GM18519 (cell line): ENCODE results near the gene STX4.

ENCODE experiments used
- ATAC-seq: cut with Tn5 transposase; IDR thresholded peaks from one replicate; pipeline ENCODE4 v1.9.1; 2021; ENCODE audit warnings: mild to moderate bottlenecking, moderate library complexity; ENCODE audit not compliant: unreplicated experiment, low FRiP score

STX4 gene

GRCh38 chr16:31061813-31062440 is 28.6 kb downstream of the STX4 start:
- no peak for ATAC-seq

DNA sequence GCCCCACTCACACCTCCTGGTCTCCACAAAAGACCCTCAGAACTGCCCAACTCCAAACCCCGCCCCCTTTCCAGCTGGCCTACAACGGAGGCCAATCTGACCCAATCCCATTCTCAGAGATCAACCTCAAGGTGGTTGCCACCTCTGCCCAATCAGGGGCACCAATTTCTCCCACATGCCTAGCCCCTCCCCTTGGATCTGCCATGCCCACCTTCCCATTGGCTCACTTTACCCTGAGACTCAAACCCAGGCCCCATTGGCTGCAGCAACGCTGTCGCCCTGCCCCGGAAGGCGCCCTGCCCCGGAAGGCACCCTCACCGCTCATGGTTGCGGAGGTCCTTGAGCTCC is 30.1 kb downstream of the STX4 start:
- no peak for ATAC-seq

- no peak for ATAC-seq
Observed at GRCh38 chr16:31063843-31064611, 30.7 kb downstream of the STX4 start.

DNA sequence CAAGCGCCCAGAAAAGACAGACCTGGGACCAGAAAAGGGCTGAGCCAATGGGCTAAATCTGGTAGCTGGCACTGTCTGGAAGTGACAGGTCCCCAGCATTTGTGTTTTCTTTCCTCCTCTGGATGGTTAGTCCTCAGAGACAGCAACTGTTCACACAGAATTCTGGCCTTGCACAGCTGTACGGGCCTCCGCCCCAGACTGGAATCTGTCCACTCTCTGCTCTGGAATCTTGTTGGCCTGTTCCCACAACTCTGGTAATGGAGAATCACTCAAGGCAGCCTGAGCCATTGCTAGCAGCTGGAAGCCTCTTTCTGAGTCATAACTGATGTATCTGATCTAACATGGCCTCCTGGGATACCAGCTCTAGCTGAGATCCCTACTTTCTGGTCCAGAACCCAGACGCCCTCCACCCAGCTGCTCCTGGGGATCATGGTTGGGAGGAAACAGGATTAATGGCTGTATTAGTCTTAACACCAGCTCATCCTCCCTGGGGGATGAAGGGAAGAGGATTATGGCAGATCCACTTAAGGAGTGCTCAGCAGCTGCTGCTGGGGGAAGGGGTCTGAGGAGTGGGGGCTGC is 31.6 kb downstream of the STX4 start:
- no peak for ATAC-seq

- ATAC-seq, result no peak
Observed at GRCh38 chr16:31067342-31067741, 34.0 kb downstream of the STX4 start.

- ATAC-seq, result no peak
Observed at GRCh38 chr16:31071861-31072260, 38.5 kb downstream of the STX4 start.

DNA sequence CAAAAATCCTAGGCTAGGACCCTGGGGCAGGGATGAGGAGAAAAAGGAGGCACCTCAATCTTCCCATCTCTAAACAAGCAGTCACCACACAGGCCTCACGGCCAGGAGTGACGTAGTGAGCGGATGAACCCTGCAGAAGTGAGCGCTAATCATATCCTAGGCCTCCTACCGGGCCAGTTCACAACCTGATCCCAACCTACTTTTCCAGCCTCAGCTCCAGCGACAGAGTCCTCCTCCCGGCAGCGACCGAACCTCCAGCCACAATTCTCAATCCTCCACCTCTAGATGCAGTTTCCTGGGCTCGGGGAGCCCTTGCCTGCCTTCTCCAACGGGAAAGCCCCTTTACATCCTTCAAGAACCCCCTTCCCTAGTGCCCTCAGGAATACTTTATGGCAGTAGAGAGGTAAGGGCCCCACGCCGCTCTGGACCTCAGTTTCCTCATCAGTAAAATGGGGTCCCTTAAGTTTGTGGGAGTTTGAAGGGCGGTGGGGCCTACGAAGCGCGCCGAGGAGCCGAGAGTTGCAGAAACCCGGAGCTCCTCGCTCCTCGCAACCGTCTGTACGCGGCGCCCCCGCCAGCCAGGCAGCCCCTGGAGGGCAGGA is 39.3 kb downstream of the STX4 start:
- no peak for ATAC-seq

- ATAC-seq, result peak; percentile 36
Observed at GRCh38 chr16:31073142-31073969, 40.0 kb downstream of the STX4 start.

DNA sequence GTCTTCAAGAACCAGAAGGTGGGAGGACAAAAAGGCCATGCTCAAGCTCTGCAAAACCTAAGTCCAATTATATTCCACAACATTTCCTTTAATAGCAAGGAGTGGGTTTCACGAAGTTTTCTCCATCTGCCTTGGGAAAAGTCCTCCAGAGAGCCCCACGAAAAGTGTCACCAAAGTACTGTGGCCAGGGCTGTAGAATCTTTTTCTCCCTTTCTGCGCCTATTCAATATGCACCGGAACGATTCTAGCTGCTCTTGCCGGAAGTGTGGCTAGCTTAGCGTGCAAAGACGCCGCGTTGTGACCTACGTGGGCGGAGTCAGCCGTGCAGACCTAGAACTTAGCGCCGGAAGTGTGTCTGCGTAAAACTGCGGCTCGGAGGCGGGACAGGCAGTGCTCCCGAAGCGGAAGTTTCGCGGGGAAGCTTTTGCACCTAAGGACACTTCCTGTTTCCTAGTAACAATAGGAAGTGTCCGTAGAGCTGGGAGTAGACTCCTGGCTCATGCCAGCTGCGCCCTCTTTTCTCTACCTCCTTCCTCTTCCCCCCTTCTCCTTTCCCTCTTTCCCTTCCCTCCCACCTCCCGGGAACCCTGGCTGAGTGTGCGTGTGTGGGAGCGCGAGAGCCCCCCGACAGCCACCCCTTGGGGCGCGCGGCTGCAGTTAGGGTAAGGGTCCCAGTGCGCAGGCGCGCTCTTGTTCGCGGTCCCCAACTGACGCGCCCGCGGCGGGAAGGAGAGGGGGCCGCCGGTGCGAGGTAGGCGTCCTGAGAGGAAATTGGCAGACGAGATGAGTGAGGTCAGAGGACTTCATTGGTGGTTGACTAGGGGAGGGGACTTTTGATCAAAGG is 40.8 kb downstream of the STX4 start, which contains the start of the genes ZNF646 and ZNF668:
TSS of gene ZNF646 (plus strand) at position 453 of the 844 bp plus-strand sequence. CDS start 1,903 bp downstream, outside the sequence.
TSS of gene ZNF668 (minus strand) at position 271 of the 844 bp plus-strand sequence. CDS start 9,781 bp downstream, outside the sequence.
- peak; percentile 46 for ATAC-seq

- no peak for ATAC-seq
Observed at GRCh38 chr16:31074814-31075183, 41.4 kb downstream of the STX4 start.

GRCh38 chr16:31076319-31076718 is 43.0 kb downstream of the STX4 start:
- no peak for ATAC-seq

GRCh38 chr16:31077024-31077423 is 43.7 kb downstream of the STX4 start:
- no peak for ATAC-seq

DNA sequence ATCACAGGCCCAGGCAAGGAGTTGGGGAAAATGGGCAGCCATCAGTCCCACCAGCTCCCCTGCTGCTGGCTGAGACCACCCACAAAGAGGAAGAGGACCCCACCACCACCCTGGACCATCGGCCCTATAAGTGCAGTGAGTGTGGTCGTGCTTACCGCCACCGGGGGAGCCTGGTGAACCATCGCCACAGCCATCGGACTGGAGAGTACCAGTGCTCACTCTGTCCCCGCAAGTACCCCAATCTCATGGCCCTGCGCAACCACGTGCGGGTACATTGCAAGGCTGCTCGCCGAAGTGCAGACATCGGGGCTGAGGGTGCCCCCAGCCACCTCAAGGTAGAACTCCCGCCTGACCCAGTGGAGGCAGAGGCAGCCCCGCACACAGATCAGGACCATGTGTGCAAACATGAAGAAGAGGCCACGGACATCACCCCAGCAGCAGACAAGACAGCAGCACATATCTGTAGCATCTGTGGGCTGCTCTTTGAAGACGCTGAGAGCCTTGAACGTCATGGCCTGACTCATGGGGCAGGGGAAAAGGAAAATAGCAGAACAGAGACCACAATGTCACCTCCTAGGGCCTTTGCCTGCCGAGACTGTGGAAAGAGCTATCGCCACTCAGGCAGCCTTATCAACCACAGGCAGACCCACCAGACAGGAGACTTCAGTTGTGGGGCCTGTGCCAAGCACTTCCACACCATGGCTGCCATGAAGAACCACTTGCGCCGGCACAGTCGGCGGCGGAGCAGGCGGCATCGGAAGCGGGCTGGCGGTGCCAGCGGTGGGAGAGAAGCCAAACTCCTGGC is 44.4 kb downstream of the STX4 start:
- ATAC-seq, result no peak

GRCh38 chr16:31078597-31079341 is 45.4 kb downstream of the STX4 start:
- ATAC-seq, result no peak

DNA sequence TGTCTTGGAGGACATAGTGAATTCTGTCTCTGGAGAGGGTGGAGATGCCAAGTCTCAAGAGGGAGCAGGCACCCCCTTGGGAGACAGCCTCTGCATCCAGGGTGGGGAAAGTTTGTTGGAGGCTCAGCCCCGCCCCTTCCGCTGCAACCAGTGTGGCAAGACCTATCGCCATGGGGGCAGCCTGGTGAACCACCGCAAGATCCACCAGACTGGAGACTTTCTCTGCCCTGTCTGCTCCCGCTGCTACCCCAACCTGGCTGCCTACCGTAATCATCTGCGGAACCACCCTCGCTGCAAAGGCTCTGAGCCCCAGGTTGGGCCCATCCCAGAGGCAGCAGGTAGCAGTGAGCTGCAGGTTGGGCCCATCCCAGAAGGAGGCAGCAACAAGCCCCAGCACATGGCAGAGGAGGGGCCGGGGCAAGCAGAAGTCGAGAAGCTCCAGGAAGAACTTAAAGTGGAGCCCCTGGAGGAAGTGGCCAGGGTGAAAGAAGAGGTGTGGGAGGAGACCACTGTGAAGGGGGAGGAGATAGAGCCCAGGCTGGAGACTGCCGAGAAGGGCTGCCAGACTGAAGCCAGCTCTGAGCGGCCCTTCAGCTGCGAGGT is 46.1 kb downstream of the STX4 start:
- no peak for ATAC-seq

- ATAC-seq, result no peak
Observed at GRCh38 chr16:31080035-31080629, 46.8 kb downstream of the STX4 start.

- no peak for ATAC-seq
Observed at GRCh38 chr16:31080756-31081419, 47.5 kb downstream of the STX4 start.
